NK-92 treated with Interleukin-12 subunit alpha and Interleukin-12 subunit beta, amount 100 ng/mL, for 24 hours (cell line): ENCODE results near the gene KLHDC2.
"Not testable (repeated sequence)": the region's sequence is repeated elsewhere in the genome, so short reads cannot be mapped to it uniquely, and the experiment has no call there.

Experiments
- DNase-seq: peaks from one replicate; lab custom pipeline; 2025; lab: John Stamatoyannopoulos, UW

KLHDC2 gene

GRCh38 chr14:49767571-49768300 is at the start of gene KLHDC2:
TSS of gene KLHDC2 (plus strand) at chr14:49768153. CDS start at chr14:49768469, 316 bp downstream.
- peak; percentile 86 for DNase-seq

GRCh38 chr14:49720744-49721143 is 47.2 kb upstream of the KLHDC2 start:
- DNase-seq = no peak

GRCh38 chr14:49721733-49722435 is 46.1 kb upstream of the KLHDC2 start:
- DNase-seq = not testable (repeated sequence)

GRCh38 chr14:49727171-49727570 is 40.8 kb upstream of the KLHDC2 start:
- no peak for DNase-seq

- no peak for DNase-seq
Observed at GRCh38 chr14:49732896-49733295, 35.1 kb upstream of the KLHDC2 start.

- no peak for DNase-seq
Observed at GRCh38 chr14:49733836-49734235, 34.1 kb upstream of the KLHDC2 start.

GRCh38 chr14:49735669-49736068 is 32.3 kb upstream of the KLHDC2 start:
- DNase-seq = not testable (repeated sequence)

GRCh38 chr14:49745191-49745590 is 22.8 kb upstream of the KLHDC2 start:
- DNase-seq = no peak

GRCh38 chr14:49746476-49746875 is 21.5 kb upstream of the KLHDC2 start:
- not testable (repeated sequence) for DNase-seq

GRCh38 chr14:49754570-49755097 is 13.3 kb upstream of the KLHDC2 start:
- no peak for DNase-seq

- no peak for DNase-seq
Observed at GRCh38 chr14:49755378-49755777, 12.6 kb upstream of the KLHDC2 start.

GRCh38 chr14:49761839-49762551 is 6.0 kb upstream of the KLHDC2 start:
- no peak for DNase-seq

- DNase-seq = no peak
Observed at GRCh38 chr14:49766839-49767238, 1.1 kb upstream of the KLHDC2 start.

- no peak for DNase-seq
Observed at GRCh38 chr14:49767270-49767570, 733 bp upstream of the KLHDC2 start.

GRCh38 chr14:49768301-49769121 is 558 bp downstream of the KLHDC2 start:
- no peak for DNase-seq

- DNase-seq = no peak
Observed at GRCh38 chr14:49769171-49769570, 1.2 kb downstream of the KLHDC2 start.

GRCh38 chr14:49769581-49770211 is 1.7 kb downstream of the KLHDC2 start:
- DNase-seq = no peak

- DNase-seq = no peak
Observed at GRCh38 chr14:49770212-49770817, 2.4 kb downstream of the KLHDC2 start.

GRCh38 chr14:49771691-49772090 is 3.7 kb downstream of the KLHDC2 start:
- DNase-seq = not testable (repeated sequence)

GRCh38 chr14:49774106-49774505 is 6.2 kb downstream of the KLHDC2 start:
- DNase-seq = no peak

GRCh38 chr14:49778421-49778820 is 10.5 kb downstream of the KLHDC2 start:
- DNase-seq = no peak
